OCI-LY3 (cell line): Measurements from ENCODE around the gene FBRSL1.

ENCODE experiments used
- EZH2phosphoT487 ChIP-seq: fragments of 200-600 bp; shearing (Covaris generic); IDR thresholded peaks from 2 replicates; pipeline ENCODE4 v1.6.1; 2018; ENCODE audit warnings: antibody characterized with exemption, mixed run types, low read depth
- TF ChIP-seq, protein P1 (sequence below): fragments of 200-600, 300-600 bp; sonication (generic); IDR thresholded peaks from 2 replicates; pipeline ENCODE4 v1.5.1; 2014; ENCODE audit warnings: antibody characterized with exemption, low read length, low read depth

DNA sequence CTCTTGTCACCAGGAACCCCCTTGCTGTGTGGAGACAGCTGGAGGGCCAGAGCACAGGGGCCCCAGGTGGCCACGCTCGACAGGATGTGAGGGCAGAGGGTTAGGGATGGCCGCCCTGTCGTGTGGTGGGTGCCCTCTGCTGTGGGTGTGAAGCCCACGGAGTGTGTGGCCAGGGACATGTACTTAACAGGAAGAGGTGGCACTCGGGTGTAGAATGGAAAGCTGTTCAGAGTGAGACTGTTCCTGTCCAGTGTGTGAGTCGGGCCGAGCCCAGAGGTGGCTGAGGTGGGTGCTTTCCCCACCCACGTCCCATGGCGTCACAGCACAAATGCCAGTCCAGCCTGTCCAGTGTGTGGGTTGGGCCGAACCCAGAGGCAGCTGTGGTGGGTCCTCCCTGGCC lies 47.1 kb downstream of the FBRSL1 start:
- TF ChIP-seq, protein P1, sequence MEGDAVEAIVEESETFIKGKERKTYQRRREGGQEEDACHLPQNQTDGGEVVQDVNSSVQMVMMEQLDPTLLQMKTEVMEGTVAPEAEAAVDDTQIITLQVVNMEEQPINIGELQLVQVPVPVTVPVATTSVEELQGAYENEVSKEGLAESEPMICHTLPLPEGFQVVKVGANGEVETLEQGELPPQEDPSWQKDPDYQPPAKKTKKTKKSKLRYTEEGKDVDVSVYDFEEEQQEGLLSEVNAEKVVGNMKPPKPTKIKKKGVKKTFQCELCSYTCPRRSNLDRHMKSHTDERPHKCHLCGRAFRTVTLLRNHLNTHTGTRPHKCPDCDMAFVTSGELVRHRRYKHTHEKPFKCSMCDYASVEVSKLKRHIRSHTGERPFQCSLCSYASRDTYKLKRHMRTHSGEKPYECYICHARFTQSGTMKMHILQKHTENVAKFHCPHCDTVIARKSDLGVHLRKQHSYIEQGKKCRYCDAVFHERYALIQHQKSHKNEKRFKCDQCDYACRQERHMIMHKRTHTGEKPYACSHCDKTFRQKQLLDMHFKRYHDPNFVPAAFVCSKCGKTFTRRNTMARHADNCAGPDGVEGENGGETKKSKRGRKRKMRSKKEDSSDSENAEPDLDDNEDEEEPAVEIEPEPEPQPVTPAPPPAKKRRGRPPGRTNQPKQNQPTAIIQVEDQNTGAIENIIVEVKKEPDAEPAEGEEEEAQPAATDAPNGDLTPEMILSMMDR: no peak
- TF ChIP-seq EZH2phosphoT487: no peak
